VCaP (cell line): ENCODE measurements around the gene PLCL2.

ENCODE experiments used
- H3K27ac ChIP-seq: fragments of 450-650 bp; 2 replicates; pipeline ENCODE4 v1.5.1; 2017
- CTCF ChIP-seq: fragments of 450-650 bp; conservative IDR thresholded peaks from 2 replicates; pipeline ENCODE4 v1.5.1; 2017; ENCODE audit warnings: mild to moderate bottlenecking, moderate library complexity

PLCL2 gene

DNA sequence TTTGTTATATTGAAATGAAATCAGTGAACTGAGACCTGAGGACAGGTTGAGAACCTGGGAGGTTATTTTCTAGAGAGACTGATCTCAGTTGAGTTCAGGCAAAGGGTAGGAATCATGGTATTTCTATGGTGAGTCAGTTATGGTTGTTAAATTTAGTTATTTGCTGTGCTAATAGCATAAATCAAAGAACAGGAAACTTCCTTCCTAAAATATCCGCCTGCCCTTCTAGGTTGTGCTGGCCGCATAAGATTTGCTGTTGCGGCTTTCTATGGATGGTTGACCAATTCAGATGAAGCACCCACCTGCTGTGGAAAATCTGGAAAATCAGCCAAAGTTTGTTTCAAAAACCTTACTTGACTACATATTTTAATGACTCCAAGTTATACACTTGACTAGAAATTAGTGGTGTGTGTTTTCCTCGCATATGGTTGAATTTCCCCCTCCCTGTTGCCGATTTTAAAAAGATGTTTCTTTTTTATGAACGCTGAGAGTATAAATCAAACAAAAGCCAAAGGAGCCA, 52.6 kb downstream of the PLCL2 start:
- H3K27ac ChIP-seq: no peak overlapping the region
- no peak for TF ChIP-seq CTCF

- no peak for TF ChIP-seq CTCF
Measured at GRCh38 chr3:16940769-16941700, 56.3 kb downstream of the PLCL2 start.

DNA sequence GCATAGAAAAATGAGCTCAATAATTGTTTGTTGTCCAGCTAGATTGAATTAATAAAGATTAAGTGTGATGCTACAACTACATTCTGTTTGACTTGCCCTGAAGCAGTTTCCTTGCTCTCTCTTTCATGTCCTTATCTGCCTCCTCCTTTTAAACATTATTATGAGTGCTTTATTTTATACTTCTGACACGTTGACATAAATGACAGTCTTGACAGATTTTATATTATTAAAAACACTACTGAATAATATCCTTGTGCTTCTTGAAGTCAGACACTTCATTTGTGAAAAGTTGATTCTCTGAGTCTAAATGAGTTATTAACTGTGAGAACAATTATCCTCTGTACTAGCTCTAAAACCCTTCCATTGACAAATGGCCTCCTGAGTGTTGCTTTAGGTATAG, 58.2 kb downstream of the PLCL2 start:
- no peak for TF ChIP-seq CTCF
- H3K27ac ChIP-seq: no peak overlapping the region

More at GRCh38 chr3:16940769-16941700, 56.3 kb downstream of the PLCL2 start:
- no peak overlapping the region for H3K27ac ChIP-seq

DNA sequence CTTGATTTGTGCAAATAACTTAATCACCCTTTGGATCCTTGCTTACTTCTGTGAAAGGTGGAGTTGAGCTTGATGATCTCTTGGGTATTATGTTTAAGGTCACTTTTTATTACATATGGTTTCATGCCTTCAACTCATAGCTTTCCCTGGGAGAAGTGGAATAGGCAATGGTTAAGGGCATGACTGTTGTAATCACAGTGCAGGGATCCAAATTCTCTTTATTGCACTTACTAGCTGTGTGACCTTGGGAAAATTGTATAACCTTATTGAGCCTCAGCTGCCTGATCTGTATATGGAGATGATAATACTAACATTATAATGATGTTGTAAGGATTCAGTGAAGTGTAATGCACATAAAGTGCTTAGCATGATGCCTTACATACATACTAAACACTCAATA, 59.1 kb downstream of the PLCL2 start:
- TF ChIP-seq CTCF: no peak

GRCh38 chr3:16944356-16944755, 59.6 kb downstream of the PLCL2 start:
- no peak for TF ChIP-seq CTCF
- H3K27ac ChIP-seq: no peak overlapping the region

More for the DNA sequence above, 59.1 kb downstream of the PLCL2 start:
- H3K27ac ChIP-seq: no peak overlapping the region

- no peak overlapping the region for H3K27ac ChIP-seq
- TF ChIP-seq CTCF: peak; percentile 32; the same call in 1 of the 2 replicates
Measured at GRCh38 chr3:16945330-16945729, 60.6 kb downstream of the PLCL2 start.

DNA sequence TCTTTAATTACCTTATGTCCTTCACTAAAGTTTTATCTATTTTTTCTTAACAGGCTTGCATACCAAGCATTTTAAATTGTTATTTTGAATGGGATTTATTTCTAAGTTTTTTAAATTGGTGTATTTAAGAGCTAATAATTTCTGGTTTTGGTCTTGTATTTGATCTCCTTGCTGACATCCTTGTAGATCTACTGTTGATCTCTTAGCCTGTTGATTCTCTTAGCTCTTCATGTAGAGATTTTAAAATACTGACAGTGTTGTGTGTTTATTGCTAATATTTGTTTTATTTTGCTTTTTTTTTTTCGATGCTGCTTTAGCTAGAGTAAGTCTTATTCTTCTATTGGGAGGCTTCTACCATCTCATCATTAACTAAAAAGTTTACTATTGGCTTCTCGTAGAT, 65.5 kb downstream of the PLCL2 start:
- H3K27ac ChIP-seq: no peak overlapping the region
- no peak for TF ChIP-seq CTCF
